EL (cell line): ENCODE data around the gene BAD.
"Not testable (repeated sequence)": the region's sequence is repeated elsewhere in the genome, so short reads cannot be mapped to it uniquely, and the experiment has no call there.

ENCODE experiments used
- DNase-seq: peaks from one replicate; pipeline ENCODE4 v3.0.0-alpha.2; 2016

Gene BAD

DNA sequence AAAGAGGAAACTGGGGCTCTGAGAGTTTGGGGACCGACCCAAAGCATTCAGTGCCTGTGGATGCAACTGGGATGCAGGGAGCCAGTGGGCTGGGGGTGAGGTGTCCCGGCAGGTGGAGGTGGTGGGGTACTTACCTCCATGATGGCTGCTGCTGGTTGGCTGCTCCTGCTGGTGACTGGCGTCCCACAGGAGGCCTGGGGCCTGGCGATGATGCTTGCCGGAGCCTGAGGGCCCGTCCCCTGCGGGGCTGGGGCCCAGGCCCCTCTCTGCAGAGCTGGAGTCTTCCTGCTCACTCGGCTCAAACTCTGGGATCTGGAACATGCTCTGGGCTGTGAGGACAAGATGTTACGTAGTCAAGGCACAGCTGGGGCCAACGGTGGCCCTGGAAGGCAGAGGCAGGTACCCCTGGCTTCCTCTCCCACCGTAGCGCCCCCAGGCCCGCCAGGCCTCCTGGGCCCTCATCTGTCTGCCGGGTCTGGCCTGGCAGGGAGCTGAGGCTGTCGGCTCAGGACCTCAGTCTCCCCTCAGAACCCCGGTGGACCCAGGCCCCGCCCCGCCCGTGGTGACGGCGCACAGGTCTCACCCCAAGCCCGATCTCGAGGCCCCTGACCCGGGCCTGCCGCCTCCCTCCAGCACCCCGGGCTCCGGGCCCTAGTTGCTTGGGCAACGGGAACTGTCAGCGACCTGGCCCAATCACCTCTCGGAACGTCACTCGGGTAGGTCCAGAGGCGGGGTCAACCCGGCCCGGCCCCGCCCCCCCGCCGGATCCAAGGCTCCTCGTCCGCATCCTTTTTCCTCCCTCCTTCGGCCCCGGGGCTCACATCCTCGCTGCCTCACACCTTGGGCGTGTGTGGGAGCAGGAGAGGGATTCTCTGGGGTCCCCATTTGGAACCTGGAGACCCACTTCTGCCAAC is at the start of gene BAD:
Gene BAD (minus strand): TSS at position 618 of the 914 bp plus-strand sequence. CDS start 297 bp downstream, at position 321.
- peak; percentile 93 for DNase-seq

DNA sequence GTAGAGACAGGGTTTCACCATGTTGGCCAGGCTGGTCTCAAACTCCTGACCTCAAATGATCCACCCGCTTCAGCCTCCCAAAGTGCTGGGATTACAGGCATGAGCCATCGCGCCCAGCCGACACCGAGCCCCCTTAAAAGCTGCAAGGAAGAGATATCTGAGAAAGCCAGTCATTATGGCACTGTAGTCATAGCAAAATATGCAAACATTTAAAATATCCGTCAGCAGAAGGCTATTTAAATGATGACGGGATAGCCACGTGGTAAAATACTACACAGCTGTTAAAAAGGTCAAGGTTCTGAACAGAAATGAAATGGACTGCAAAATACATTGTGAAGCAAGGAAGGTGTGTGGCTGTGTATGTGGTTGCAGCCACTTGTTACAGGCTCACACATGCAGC is 49.1 kb upstream of the BAD start:
- no peak for DNase-seq

DNA sequence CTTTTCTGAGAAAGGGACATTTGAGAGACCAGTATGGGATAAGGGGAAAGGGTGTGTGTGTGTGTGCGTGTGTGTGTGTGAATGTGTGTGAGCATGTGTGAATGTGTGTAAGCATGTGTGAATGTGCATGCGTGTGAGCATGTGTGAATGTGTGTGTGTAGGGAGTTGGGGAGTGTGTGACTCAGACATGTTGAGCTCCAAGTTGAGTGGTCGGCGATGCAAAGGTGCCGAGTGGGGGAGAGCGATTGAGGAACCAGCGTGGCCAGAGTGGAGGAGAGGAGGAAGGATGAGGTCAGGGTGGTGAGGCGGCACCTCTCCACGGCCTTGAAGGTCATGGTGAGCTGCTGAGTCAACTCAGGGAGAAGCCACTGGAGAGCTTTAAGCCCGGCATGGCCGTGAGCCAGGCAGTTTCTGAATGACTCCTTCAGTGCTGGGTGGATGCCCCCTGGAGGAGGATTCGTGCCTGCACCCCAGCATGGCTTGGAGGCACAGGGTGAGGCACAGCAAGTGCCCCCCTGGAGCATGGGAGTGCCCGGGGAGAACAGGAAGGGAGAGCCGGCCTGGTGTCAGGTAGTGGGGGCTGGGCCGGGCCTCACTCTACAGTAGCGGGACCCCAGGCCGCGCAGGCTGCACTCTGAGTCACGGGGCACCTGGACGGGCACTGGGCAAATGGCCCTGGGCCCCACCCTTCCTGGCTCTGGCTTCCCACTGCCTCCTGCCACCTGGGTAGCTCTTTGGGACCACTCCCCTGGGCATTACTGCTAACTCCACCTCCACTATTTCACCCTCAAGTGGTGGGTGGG is 47.3 kb upstream of the BAD start:
- peak; percentile 93 for DNase-seq

- no peak for DNase-seq
These were observed 46.4 kb upstream of the BAD start for GRCh38 chr11:64330888-64331287.

GRCh38 chr11:64327993-64328392 is 43.5 kb upstream of the BAD start:
- no peak for DNase-seq

DNA sequence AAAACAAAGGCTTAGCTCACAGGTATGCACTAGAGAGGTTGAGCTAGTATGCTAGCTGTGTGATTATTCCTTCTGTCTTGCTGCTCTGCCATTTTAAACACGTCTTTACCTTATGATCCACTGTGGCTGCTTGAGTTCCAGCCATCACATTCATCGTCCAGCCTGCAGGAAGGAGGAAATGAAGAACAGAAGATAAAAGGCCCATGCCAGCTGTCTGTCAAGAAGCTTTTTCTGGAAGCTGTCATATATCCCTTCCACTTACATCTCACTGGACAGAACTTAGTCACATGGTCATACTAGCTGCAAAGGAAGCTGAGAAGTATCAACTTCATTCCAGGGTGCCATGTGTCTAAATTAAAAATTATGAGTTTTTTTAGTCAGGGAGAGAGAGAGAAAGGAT is 42.9 kb upstream of the BAD start:
- DNase-seq = no peak

GRCh38 chr11:64324692-64325469 is 40.4 kb upstream of the BAD start:
- DNase-seq = no peak

GRCh38 chr11:64323984-64324383 is 39.5 kb upstream of the BAD start:
- not testable (repeated sequence) for DNase-seq

DNA sequence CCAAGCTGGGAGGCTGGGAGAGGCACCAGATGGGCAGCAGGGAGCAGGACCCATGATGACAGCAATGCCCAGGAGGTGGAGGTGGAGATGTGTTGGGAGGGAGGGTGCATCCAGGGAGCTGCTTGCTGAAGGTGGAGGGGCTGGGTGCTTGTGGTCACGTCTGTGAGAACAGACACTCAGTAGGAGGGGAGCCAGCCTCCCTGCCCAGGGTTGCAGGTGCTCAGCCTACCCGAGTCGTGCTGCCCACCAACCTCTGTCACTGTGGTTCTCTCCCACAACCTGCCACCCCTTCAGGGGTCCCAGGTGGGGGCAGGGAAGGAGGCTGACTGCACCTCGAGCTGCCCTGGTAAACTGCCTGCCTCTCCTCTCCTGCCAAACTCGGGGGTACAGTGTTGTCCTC is 38.9 kb upstream of the BAD start:
- DNase-seq = no peak

DNA sequence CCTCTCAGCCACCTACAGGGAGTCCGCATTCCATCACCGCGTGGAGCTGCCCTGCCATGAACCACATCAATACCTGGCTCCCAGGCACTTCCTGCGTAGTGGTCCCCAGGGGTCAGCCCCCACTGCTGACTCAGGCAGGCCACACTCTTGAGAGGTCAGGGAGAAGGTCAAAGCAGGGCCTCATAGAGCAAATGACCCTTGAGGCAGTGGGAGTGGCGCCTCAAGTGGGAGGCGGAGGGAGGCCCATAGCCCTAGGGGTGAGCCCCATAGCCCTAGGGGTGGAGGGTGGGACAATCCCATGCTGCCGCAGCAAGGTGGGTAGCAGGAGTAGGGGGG is 38.4 kb upstream of the BAD start:
- no peak for DNase-seq

DNA sequence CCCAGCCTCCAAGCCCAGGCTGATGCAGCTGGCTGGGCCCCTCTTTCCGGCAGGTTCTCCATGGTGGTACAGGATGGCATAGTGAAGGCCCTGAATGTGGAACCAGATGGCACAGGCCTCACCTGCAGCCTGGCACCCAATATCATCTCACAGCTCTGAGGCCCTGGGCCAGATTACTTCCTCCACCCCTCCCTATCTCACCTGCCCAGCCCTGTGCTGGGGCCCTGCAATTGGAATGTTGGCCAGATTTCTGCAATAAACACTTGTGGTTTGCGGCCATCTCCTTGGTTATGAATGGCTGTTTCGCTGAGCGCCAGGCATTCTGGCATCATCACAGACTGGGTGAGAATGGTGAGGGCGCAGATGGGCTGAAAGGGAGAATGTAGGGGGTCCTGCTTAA is 37.1 kb upstream of the BAD start:
- DNase-seq = no peak

GRCh38 chr11:64321026-64321425 is 36.6 kb upstream of the BAD start:
- DNase-seq = no peak

DNA sequence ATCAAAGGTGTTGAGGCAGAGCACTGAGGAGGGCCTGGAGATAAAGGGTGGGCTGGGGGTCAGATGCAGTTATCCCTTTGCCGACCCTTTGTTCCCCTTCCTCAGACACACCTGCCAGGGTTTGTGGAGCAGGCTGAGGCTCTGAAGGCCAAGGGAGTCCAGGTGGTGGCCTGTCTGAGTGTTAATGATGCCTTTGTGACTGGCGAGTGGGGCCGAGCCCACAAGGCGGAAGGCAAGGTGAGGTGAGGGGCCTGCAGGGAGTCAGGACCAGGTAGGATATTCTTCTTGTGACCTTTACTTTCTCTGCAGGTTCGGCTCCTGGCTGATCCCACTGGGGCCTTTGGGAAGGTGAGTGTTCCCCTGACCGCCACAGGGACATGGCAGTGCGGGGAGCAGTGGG is 36.1 kb upstream of the BAD start:
- DNase-seq = no peak

- no peak for DNase-seq
These were observed 34.6 kb upstream of the BAD start for GRCh38 chr11:64318766-64319761.

DNA sequence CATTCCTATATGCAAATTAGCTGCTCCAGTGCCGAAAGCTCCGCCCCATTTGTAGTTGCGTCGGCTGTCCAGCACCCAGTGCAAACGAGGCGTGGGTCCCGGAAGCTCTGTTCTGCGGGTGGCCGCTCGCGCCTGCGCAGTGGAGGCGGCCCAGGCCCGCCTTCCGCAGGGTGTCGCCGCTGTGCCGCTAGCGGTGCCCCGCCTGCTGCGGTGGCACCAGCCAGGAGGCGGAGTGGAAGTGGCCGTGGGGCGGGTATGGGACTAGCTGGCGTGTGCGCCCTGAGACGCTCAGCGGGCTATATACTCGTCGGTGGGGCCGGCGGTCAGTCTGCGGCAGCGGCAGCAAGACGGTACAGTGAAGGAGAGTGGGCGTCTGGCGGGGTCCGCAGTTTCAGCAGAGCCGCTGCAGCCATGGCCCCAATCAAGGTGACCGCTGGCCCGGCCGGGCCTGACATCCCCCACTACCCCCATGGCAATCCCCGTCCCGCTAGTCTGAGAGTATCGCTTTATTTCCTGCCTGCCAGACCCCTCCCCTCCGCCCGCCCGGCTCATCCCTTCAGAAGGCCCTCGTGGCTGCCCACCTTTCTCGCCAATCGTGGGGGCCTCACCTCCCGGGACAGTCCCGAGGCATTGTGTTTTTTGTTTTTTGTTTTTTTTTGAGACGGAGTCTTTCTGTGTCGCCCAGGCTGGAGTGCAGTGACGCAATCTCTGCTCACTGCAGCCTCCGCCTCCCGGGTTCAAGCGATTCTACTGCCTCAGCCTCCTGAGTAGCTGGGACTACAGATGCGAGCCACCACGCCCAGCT is 33.7 kb upstream of the BAD start, which contains the start of gene PRDX5:
Gene PRDX5 (plus strand): TSS at position 161 of the 805 bp plus-strand sequence. CDS start 95 bp downstream, at position 256.
- peak; percentile 97 for DNase-seq

- peak; percentile 97 for DNase-seq
These were observed 33.0 kb upstream of the BAD start, which contains the start of gene TRMT112 for GRCh38 chr11:64317325-64317960. Gene TRMT112, minus strand, starts transcription at chr11:64317559. Its CDS starts 33 bp downstream, at chr11:64317526.

GRCh38 chr11:64316672-64317324 is 32.3 kb upstream of the BAD start:
- DNase-seq = no peak

- not testable (repeated sequence) for DNase-seq
These were observed 31.4 kb upstream of the BAD start for GRCh38 chr11:64315667-64316526.
